ENCODE data around the gene CHST15.
"Not testable (repeated sequence)": the region's sequence is repeated elsewhere in the genome, so short reads cannot be mapped to it uniquely, and the experiment has no call there.

The CHST15 gene

GRCh38 chr10:124124123-124124768 lies 30.8 kb upstream of the CHST15 start:
- DNase-seq (ENCODE audit: low read depth) = no peak

- DNase-seq (ENCODE audit: low read depth) = no peak
These were observed 29.8 kb upstream of the CHST15 start for GRCh38 chr10:124123156-124123555.

GRCh38 chr10:124122211-124122610 lies 28.8 kb upstream of the CHST15 start:
- DNase-seq (ENCODE audit: low read depth) = no peak

GRCh38 chr10:124120410-124121061 lies 27.1 kb upstream of the CHST15 start:
- no peak for DNase-seq (ENCODE audit: low read depth)

- DNase-seq (ENCODE audit: low read depth) = no peak
These were observed 26.5 kb upstream of the CHST15 start for GRCh38 chr10:124119946-124120345.

- DNase-seq (ENCODE audit: low read depth) = no peak
These were observed 25.8 kb upstream of the CHST15 start for GRCh38 chr10:124119216-124119615.

- DNase-seq (ENCODE audit: low read depth) = no peak
These were observed 24.4 kb upstream of the CHST15 start for GRCh38 chr10:124117833-124118232.

GRCh38 chr10:124117511-124117785 lies 24.1 kb upstream of the CHST15 start:
- no peak for DNase-seq (ENCODE audit: low read depth)

GRCh38 chr10:124116771-124117510 lies 23.5 kb upstream of the CHST15 start:
- no peak for DNase-seq (ENCODE audit: low read depth)

- DNase-seq (ENCODE audit: low read depth) = no peak
These were observed 21.3 kb upstream of the CHST15 start for GRCh38 chr10:124114696-124115095.

GRCh38 chr10:124112891-124113580 lies 19.6 kb upstream of the CHST15 start:
- no peak for DNase-seq (ENCODE audit: low read depth)

GRCh38 chr10:124110882-124111281 lies 17.5 kb upstream of the CHST15 start:
- DNase-seq (ENCODE audit: low read depth) = no peak

- DNase-seq (ENCODE audit: low read depth) = no peak
These were observed 15.9 kb upstream of the CHST15 start for GRCh38 chr10:124109261-124109660.

GRCh38 chr10:124107072-124107471 lies 13.7 kb upstream of the CHST15 start:
- DNase-seq (ENCODE audit: low read depth) = no peak

- DNase-seq (ENCODE audit: low read depth) = no peak
These were observed 13.0 kb upstream of the CHST15 start for GRCh38 chr10:124106241-124106879.

GRCh38 chr10:124105594-124105993 lies 12.2 kb upstream of the CHST15 start:
- no peak for DNase-seq (ENCODE audit: low read depth)

GRCh38 chr10:124105045-124105444 lies 11.6 kb upstream of the CHST15 start:
- no peak for DNase-seq (ENCODE audit: low read depth)

- DNase-seq (ENCODE audit: low read depth) = no peak
These were observed 10.7 kb upstream of the CHST15 start for GRCh38 chr10:124104011-124104627.

- DNase-seq (ENCODE audit: low read depth) = no peak
These were observed 8.0 kb upstream of the CHST15 start for GRCh38 chr10:124101351-124101750.

GRCh38 chr10:124100651-124101050 lies 7.3 kb upstream of the CHST15 start:
- not testable (repeated sequence) for DNase-seq (ENCODE audit: low read depth)

- DNase-seq (ENCODE audit: low read depth) = no peak
These were observed 6.7 kb upstream of the CHST15 start for GRCh38 chr10:124100124-124100523.

GRCh38 chr10:124099604-124100003 lies 6.2 kb upstream of the CHST15 start:
- DNase-seq (ENCODE audit: low read depth) = no peak
